IPS-NIHi11 (cell line): ENCODE results near the gene IRF7.
A peak's percentile ranks its signal among the peaks of the same experiment; 100 is the strongest.
"Not testable (repeated sequence)": the region's sequence is repeated elsewhere in the genome, so short reads cannot be mapped to it uniquely, and the experiment has no call there.

Source experiments
- DNase-seq: peaks from one replicate; pipeline ENCODE4 v3.0.0; 2012; ENCODE audit warnings: mixed read lengths, low spot score

Gene IRF7

GRCh38 chr11:581342-581741 is 34.4 kb downstream of the IRF7 start:
- no peak for DNase-seq

GRCh38 chr11:579830-580601 is 35.7 kb downstream of the IRF7 start:
- no peak for DNase-seq

- no peak for DNase-seq
These were observed 37.3 kb downstream of the IRF7 start for GRCh38 chr11:578276-579035.

DNA sequence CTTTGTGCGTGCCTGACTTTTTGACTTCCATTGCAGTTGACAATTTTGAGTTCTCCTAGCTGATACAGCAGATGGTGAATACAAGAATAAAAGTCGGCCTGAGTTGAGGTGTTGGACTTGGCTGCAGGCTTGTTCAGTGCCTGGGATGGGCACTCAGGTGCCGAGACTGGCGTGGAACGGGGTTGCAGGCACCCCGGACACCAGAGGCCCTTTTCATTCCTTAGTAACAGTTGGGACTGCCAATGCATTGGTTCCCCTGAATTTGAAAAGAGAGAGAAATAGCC is 38.2 kb downstream of the IRF7 start:
- no peak for DNase-seq

DNA sequence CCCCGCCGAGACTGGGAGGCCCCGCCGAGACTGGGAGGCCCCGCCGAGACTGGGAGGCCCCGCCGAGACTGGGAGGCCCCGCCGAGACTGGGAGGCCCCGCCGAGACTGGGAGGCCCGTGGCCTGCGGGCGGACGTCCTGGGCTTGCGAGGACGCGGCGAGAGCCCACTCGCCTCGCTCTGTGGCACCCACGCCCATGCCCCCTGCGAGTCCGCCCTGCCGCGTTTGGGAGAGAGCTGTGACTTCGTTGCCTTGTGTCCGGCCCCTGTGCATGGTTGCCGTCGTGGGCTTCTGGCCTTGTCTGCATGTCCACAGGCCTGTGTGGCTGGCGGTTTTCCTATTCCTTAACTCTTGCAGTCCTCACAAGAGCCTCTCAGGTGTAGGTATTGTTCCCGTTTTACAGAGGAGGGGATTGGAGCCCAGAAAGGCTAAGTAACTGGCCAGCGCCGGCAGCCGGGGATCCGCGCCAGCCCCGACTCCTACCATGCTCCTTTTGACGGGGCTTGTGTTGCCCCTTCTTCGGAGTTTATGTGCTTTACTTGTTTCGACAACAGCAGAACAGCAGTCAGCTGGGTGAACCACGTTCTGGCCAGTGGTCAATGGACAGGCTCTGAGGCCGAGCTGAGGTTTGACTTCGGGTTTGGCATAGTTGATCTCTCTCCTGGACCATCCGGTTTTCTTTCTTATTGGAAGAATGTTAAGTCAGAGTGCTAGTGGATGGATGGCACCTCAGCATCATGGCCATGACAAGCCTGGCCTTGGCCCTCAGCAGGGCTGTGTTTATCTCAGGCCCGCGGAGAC is 38.7 kb downstream of the IRF7 start:
- no peak for DNase-seq

DNA sequence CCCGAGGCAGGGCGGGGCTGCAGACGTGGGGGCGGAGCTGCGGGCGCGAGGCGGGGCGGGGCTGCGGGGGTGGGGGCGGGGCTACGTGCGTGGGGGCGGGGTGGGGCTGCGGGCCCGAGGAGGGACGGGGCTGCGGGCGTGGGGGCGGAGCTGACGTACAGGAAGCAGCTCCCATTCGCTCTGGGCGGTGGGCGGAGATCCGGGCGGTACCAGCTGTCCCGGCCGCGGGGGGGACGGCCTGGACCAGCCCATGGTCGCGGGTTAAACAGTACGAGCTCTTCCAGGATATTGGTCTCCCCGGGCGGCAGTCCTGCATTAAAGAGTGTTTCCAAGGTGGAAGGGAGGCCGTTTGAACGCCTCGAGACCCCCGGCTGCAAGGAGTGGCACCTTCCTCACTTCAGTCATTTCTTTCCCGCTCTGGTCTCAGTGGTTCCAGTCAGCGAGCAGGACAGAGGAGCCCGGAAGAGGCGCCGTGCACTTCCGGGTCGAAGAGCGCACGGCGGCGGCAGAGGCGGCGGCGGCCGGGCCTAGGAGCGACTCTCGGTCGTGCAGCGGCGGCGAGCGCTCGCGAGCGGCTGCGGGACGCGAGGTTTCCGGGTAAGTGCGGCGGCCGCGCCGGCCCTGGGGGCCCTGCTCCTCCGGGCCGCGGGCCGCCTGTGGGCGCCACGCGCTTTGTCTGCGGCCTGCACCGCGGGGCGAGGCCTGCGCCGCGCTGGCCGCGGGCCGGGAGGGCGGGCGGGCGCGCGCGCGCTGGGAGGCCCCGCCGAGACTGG is 39.6 kb downstream of the IRF7 start, which contains the start of gene PHRF1:
PHRF1 (plus strand) TSS at position 475 of the 773 bp plus-strand sequence. CDS start 5,043 bp downstream, outside the sequence.
- DNase-seq, result peak; percentile 99

DNA sequence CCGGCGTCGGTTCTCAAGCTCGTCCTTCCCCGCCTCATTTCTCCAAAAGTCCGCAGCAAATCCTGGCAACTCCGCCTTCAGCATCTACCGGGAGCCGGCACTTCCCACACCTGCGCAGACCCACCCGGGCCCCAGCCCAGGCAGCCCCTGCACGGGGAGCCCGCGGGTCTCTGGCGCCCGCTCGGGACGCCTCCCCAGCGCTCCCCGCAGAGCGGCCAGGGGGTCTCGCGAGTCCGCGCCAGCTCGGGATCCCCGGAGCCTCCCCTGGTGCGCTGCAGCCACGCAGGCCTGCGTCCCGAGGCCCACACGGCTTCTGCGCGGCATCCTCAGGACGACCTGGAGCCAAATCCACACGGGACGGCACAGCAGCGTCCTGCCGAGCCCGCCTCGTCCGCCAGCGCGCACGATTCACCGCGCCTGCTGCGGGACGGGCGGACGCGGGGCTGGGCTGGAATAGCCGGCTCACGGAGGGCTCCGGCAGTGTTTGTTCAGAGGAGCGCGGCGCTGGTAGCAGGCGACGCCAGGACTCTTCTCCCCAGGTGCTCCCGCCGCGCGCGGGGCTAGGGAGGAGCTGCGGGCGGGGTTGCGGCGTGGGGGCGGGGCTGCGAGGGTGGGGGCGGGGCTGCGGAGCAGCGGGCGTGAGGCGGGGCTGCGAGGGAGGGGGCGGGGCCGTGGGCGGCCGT is 40.3 kb downstream of the IRF7 start:
- DNase-seq, result no peak

DNA sequence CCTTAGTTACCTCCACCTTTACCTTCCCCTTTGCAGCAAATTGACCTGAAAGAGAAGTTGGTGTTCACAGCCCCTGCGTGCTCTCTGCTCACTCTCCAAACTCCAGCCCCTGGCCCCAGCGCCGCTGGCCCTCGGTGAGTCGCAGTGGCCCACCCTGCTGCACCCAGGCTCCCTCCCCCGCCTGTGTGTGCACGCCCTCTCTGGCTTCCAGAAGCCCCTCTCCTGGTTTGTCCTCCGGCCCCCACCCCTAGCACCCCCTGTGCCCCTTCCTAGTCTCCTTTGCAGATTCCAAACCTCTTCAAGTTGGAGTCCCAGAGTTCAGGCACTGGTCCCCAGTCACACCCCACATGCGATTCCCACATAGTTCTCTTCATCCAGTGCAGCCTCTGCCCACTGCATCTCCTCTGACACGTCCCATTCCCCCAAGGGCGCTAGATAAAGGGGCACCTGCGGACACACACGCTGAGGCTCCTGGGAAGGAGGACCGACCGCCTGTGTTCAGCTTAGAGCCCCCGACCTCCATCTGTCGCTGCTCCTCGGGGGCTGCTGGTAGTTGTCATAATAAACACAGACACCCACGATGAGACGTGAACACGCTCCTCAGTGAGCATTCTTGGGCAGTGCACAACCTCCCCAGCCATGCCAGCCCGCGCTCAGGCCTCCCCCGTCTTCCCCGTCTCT is 41.0 kb downstream of the IRF7 start:
- DNase-seq, result no peak

GRCh38 chr11:574031-574570 is 41.6 kb downstream of the IRF7 start:
- not testable (repeated sequence) for DNase-seq

- no peak for DNase-seq
These were observed 42.5 kb downstream of the IRF7 start for GRCh38 chr11:573146-573759.

- DNase-seq, result no peak
These were observed 44.0 kb downstream of the IRF7 start for GRCh38 chr11:571802-572185.

- no peak for DNase-seq
These were observed 46.4 kb downstream of the IRF7 start for GRCh38 chr11:569158-569885.

- DNase-seq, result peak; percentile 98
These were observed 47.2 kb downstream of the IRF7 start for GRCh38 chr11:568306-569157.

DNA sequence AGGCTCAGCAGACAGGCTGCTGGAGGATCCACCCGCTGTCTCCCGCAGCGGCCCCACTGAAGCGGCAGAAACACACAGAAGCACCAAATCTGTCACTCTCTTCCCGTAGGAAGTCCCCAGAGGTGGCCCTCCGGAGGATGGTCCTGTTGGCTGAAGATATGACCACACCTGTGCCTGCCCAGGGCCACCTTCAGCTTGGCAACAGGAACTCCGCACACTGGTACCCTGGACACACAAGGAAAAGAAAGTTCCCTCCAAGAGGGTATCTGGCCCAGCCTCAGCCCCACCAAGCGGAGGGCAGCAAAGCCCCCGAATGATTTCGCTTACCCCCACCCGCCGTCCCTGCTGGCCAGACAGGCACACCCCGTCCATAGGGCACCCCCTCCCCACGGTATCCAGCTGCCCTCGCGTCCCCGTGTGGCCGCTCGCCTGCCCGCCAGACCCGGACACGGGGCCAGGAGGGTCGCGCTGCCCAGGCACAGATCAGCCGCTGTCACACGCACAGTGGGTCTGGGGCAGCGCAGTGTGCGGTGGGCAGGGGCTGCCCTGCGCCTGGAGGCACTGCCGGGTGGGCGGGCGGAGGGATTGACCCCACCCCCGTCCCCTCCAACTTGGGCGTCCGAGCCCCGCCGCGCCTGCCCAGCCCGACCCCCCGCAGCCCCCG is 48.0 kb downstream of the IRF7 start:
- DNase-seq, result no peak

GRCh38 chr11:567011-567628 is 48.6 kb downstream of the IRF7 start:
- DNase-seq, result no peak

DNA sequence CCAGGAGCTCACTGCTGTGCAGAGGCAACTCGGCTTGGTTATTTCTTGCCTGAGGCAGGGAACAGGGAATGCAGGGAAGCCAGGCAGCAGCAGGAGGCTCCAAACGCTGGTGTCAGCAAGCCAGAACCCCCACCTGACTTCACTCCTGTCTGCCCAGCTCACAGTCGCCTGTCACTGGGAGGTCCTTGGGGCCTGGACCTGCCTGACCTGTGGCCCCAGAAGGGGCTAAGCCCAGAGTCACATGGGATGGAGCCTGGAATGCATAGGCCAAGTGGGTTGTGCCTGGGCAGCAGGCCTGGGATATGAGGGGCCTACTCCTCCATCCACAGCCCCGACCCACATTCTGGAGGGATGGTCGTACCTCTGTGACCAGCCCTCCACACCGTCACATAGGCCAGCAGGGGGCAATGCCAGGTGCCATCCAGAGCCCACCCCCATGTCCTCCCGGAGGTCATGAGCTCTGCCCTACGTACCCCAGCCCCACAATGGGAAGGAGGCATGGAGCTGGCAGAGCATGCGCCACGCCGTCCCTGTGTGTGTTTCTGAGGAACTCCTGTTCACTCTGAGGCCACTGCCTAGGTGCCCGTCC is 49.7 kb downstream of the IRF7 start:
- no peak for DNase-seq
